CD4-positive, CD25-positive, alpha-beta regulatory T cell (primary cell): ENCODE measurements around the gene PPARD. TPM values are rescaled to one million over a fixed set of nuclear protein-coding genes. Genes with fewer than 3 reads are reported as not detected.
A peak's percentile ranks its signal among the peaks of the same experiment; 100 is the strongest.

Experiments
- ATAC-seq, 2 donors: fragments of 150-1000 bp; cut with Tn5 transposase; one replicate each; pipeline ENCODE4 v1.10.0; 2021; ENCODE audit warnings: low read depth in 2 of 2, moderate number of reproducible peaks in 2 of 2, moderate library complexity in 1 of 2
- DNase-seq, 3 donors: peaks; one replicate each; pipeline versions ENCODE4 v3.0.0 to v3.0.0-alpha.2; 2012 to 2022; ENCODE audit warnings: mixed read lengths in 1 of 3
- H3K27ac ChIP-seq: one replicate; pipeline ENCODE4 v1.7.0; 2013; ENCODE audit warnings: mild to moderate bottlenecking, low read length; ENCODE audit not compliant: insufficient read depth, poor library complexity, severe bottlenecking
- H3K27me3 ChIP-seq: one replicate; pipeline ENCODE4 v1.7.0; 2013; ENCODE audit warnings: low read length; ENCODE audit not compliant: control insufficient read depth, insufficient read depth
- H3K36me3 ChIP-seq: one replicate; pipeline ENCODE4 v1.7.0; 2013; ENCODE audit warnings: mild to moderate bottlenecking, low read length, moderate library complexity; ENCODE audit not compliant: control insufficient read depth, insufficient read depth
- H3K4me1 ChIP-seq: 2 replicates; pipeline ENCODE4 v1.7.0; 2013; ENCODE audit warnings: mild to moderate bottlenecking, low read length; ENCODE audit not compliant: insufficient read depth, control insufficient read depth, poor library complexity, severe bottlenecking
- H3K4me3 ChIP-seq: one replicate; pipeline ENCODE4 v1.7.0; 2013; ENCODE audit warnings: low read depth, mild to moderate bottlenecking, low read length, moderate library complexity
- H3K9me3 ChIP-seq, 2 experiments: 1 replicate in 1 of 2; 2 replicates in 1 of 2; pipeline ENCODE4 v1.7.0; 2013; ENCODE audit warnings: low read length in 2 of 2, mild to moderate bottlenecking in 1 of 2, moderate library complexity in 1 of 2; ENCODE audit not compliant: control insufficient read depth in 2 of 2
- H3K27ac Mint-ChIP-seq, 3 donors: one replicate each; pipeline ENCODE4 v1.8.0; 2020 to 2022; ENCODE audit warnings: mild to moderate bottlenecking in 3 of 3, mixed read lengths in 3 of 3, moderate library complexity in 2 of 3
- H3K27me3 Mint-ChIP-seq: one replicate; pipeline ENCODE4 v1.8.0; 2022; ENCODE audit warnings: mild to moderate bottlenecking, mixed read lengths
- H3K36me3 Mint-ChIP-seq: one replicate; pipeline ENCODE4 v1.8.0; 2020; ENCODE audit warnings: mixed read lengths
- H3K4me1 Mint-ChIP-seq, 4 donors: one replicate each; pipeline ENCODE4 v1.8.0; 2020 to 2022; ENCODE audit warnings: mixed read lengths in 4 of 4, mild to moderate bottlenecking in 1 of 4
- H3K4me3 Mint-ChIP-seq, 4 donors: one replicate each; pipeline ENCODE4 v1.8.0; 2020 to 2022; ENCODE audit warnings: mild to moderate bottlenecking in 4 of 4, mixed read lengths in 4 of 4, moderate library complexity in 3 of 4
- H3K9me3 Mint-ChIP-seq, 7 donors: one replicate each; pipeline ENCODE4 v1.8.0; 2020 to 2022; ENCODE audit warnings: mixed read lengths in 7 of 7, mild to moderate bottlenecking in 3 of 7, moderate library complexity in 2 of 7
- polyA plus RNA-seq, 4 donors: library from polyadenylated mRNA; unstranded; fragments of 300-500 nt; fragmentation: Illumina TruSeq; gene quantifications; one replicate each; pipeline ENCODE4 v1.2.3, GENCODE V29; 2021
- total RNA-seq: library from RNA; stranded (reverse); gene quantifications from one replicate; pipeline ENCODE4 v1.2.3, GENCODE V29; 2022

PPARD gene
- total and polyA plus RNA-seq, 5 donors from 2014 or later, result 3.8 to 37.3 (median 5.9) TPM

DNA sequence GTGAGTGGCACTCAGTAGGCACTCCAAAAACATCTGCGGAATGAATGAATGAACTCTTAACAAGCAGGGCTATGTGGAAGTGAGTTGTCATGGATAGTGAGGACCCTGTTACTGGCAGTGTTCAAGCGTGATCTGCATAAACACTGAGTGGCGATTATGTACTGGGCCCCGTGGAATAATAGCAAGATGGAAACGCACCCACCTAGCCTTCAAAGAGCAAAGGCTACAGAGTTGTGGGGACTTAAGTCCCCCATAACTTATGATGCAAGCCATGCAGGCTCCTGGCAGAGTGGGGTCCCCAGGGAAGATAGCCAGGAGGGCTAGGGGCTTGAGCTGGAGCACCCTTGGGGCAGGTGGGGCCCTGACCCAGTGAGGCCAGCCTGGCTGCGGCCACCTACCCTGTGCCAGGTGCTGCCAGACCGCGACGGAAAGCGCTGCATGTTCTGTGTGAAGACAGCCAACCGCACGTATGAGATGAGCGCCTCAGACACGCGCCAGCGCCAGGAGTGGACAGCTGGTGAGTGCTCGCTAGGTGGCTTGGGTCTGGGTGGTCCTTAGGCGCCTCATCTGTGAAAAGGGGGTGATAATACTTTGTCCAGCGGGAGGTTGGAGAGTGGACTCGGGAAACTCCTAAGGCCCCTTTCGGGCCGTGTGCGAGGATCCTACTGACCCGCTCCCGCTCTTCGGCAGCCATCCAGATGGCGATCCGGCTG is 24.7 kb upstream of the PPARD start:
- Mint-ChIP-seq H3K4me1 (peaks cover 34 to 63% (median 41%) of the 10 kb centered on the region in 4 donors), H3K27ac (peak overlapping the region; percentile 78 to 90 (median 87)), H3K27me3 (no peaks in the 10 kb centered on the region), H3K36me3 (peaks cover 57% of the 10 kb centered on the region), H3K4me3 (no peak overlapping the region), H3K9me3 (no peaks in the 10 kb centered on the region)
- DNase-seq (no peak), ATAC-seq (no peak)
- peaks cover 33% of the 10 kb centered on the region for H3K4me1 ChIP-seq
- H3K36me3 ChIP-seq, result peaks cover 90% of the 10 kb centered on the region
- H3K27ac ChIP-seq, result no peak overlapping the region
- H3K4me3 ChIP-seq, result no peak overlapping the region
- no peaks in the 10 kb centered on the region for H3K27me3 ChIP-seq
- no peaks in the 10 kb centered on the region for H3K9me3 ChIP-seq

DNA sequence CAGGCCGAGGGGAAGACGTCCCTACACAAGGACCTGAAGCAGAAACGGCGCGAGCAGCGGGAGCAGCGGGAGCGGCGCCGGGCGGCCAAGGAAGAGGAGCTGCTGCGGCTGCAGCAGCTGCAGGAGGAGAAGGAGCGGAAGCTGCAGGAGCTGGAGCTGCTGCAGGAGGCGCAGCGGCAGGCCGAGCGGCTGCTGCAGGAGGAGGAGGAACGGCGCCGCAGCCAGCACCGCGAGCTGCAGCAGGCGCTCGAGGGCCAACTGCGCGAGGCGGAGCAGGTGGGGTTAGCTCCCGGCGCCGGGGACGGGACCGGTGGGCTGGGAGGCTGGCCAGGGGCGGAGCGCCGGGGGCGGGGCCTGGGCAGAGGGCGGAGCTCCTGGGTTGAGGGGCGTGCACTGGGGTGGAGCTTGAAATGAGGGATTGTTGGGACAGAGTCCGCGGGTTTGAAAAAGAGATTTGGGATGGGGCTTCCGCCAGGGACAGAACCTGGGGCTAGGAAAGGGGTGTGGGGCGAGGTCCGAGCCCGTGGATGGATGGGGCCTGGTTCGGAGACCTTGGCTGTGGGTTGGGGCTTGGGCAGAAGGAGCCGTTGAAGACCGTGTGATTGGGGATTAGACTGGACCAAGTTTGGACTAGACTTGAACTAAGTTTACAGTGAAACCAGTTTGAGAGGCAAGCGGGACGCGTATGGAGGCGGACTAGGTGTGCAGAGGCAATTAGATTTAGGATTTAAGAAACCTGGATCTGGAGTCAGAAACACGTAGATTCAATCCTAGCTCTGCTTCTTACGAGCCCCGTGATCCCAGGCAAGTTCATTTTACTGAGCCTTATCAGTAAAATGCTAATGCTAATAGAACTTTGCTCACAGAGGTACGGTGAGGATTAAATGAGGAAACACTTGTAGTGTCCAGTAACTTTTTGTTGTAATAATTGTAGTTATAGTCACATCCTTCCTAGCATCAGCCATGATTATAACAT is 23.9 kb upstream of the PPARD start:
- Histone ChIP-seq H3K9me3 (no peaks in the 10 kb centered on the region), H3K4me1 (peaks cover 25% of the 10 kb centered on the region), H3K27ac (no peak overlapping the region), H3K36me3 (peaks cover 90% of the 10 kb centered on the region), H3K4me3 (no peak overlapping the region), H3K27me3 (no peaks in the 10 kb centered on the region)
- peak overlapping the region in 1 of 3 donors; percentile 62 for H3K27ac Mint-ChIP-seq
- H3K9me3 Mint-ChIP-seq, result no peaks in the 10 kb centered on the region
- H3K27me3 Mint-ChIP-seq, result no peaks in the 10 kb centered on the region
- H3K4me1 Mint-ChIP-seq, result peaks cover 28 to 58% (median 35%) of the 10 kb centered on the region in 4 donors
- ATAC-seq (no peak), DNase-seq (no peak)
- peak overlapping the region in 1 of 4 donors; percentile 38 for H3K4me3 Mint-ChIP-seq
- H3K36me3 Mint-ChIP-seq, result peaks cover 57% of the 10 kb centered on the region

DNA sequence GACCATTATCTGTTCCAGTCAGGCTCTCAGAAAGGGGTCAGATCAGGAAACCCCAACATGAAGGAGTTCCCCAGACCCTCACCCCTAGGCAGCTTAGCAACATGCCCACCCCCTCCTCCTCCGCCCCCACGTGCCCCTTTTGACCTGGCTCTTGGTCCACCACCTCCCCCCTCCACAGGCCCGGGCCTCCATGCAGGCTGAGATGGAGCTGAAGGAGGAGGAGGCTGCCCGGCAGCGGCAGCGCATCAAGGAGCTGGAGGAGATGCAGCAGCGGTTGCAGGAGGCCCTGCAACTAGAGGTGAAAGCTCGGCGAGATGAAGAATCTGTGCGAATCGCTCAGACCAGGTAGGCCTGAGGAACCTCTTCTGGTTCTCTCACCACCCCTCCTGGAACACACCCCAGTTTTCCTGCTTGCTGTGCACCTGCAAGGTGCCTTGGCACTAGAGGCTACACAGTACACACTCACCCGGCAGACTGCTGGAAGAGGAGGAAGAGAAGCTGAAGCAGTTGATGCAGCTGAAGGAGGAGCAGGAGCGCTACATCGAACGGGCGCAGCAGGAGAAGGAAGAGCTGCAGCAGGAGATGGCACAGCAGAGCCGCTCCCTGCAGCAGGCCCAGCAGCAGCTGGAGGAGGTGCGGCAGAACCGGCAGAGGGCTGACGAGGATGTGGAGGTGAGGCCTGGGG is 22.9 kb upstream of the PPARD start:
- Histone ChIP-seq H3K4me1 (peaks cover 16% of the 10 kb centered on the region), H3K27me3 (no peaks in the 10 kb centered on the region), H3K36me3 (peaks cover 89% of the 10 kb centered on the region), H3K4me3 (no peak overlapping the region), H3K27ac (no peak overlapping the region), H3K9me3 (no peaks in the 10 kb centered on the region)
- H3K36me3 Mint-ChIP-seq, result peaks cover 48% of the 10 kb centered on the region
- H3K4me1 Mint-ChIP-seq, result peaks cover 22 to 48% (median 27%) of the 10 kb centered on the region in 4 donors
- H3K27ac Mint-ChIP-seq, result peak overlapping the region in 1 of 3 donors; percentile 62
- H3K27me3 Mint-ChIP-seq, result no peaks in the 10 kb centered on the region
- no peaks in the 10 kb centered on the region for H3K9me3 Mint-ChIP-seq
- ATAC-seq (no peak), DNase-seq (no peak)
- H3K4me3 Mint-ChIP-seq, result no peak overlapping the region

DNA sequence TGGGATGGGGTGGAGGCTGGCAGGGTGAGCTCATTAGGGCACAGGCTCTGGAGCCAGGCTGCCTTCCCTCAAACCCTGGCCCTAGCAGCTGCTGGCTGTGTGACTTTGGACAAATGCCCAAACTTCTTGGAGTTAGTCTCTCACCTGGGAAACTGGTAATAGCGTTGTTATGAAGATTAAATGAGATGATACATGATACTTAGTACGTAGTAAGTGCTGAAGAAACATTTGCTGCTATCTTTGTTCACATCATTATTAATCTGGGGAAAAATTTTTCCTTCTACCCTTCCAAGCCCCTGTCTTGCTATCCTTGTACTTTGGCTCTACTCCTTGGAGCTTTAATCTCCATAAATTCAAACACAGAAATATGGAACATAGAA is 22.3 kb upstream of the PPARD start:
- Mint-ChIP-seq H3K4me3 (no peak overlapping the region), H3K36me3 (peaks cover 43% of the 10 kb centered on the region), H3K27ac (peak overlapping the region; percentile 24 to 62 (median 32)), H3K27me3 (no peaks in the 10 kb centered on the region), H3K4me1 (peaks cover 17 to 42% (median 22%) of the 10 kb centered on the region in 4 donors), H3K9me3 (peaks cover 0 to 3% (median 0%) of the 10 kb centered on the region in 7 donors)
- Histone ChIP-seq H3K4me3 (no peak overlapping the region), H3K27ac (no peak overlapping the region), H3K4me1 (peaks cover 12% of the 10 kb centered on the region), H3K9me3 (no peaks in the 10 kb centered on the region), H3K27me3 (no peaks in the 10 kb centered on the region), H3K36me3 (peaks cover 89% of the 10 kb centered on the region)
- no peak for ATAC-seq
- DNase-seq, result no peak

DNA sequence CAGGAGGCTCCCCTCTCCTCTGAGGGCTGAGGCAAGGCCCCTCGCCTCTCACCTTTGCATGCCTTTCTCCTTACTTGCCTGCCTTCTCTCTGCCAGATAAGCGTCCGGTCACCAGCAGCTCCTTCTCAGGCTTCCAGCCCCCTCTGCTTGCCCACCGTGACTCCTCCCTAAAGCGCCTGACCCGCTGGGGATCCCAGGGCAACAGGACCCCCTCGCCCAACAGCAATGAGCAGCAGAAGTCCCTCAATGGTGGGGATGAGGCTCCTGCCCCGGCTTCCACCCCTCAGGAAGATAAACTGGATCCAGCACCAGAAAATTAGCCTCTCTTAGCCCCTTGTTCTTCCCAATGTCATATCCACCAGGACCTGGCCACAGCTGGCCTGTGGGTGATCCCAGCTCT is 21.3 kb upstream of the PPARD start:
- DNase-seq, result no peak
- peaks cover 12 to 34% (median 20%) of the 10 kb centered on the region in 4 donors for H3K4me1 Mint-ChIP-seq

DNA sequence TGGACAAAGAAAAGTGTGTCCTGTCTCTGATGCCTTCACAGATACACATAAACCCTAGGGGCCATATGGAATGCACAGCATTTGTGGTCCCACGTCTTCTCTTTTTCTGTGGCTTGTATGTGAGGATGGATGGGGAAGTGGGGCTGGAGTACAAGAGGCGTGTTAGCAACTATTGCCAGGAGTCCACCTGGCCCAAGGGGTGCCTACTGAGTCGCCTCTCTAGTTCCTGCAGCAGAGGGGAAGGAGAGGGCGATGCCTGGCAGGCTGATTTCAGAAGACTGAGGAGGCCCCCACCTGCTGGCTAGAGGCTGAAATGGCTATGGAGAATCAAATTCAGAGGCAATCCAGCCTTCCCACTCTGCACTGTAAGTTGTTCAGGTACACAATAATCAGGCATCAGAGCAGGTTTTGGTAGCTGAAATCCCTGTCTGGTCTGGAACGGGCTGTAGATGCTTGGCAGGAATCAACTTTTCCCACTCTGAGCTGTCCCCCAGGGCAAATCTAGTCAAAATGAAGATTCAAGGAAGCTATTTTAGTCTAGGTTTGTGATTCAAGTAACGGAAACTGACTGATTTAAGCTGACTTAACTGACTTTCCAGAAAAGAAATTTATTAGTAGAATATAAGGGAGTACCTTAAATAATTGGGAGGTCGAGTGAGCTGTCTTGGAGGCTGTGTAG is 14.9 kb upstream of the PPARD start:
- H3K4me3 ChIP-seq, result peak overlapping the region; percentile 7
- H3K4me3 Mint-ChIP-seq, result peak overlapping the region in 2 of 4 donors; percentile 3 to 43
- no peaks in the 10 kb centered on the region for H3K27me3 ChIP-seq
- peaks cover 25% of the 10 kb centered on the region for H3K36me3 ChIP-seq
- DNase-seq (peak; percentile 58 to 83 (median 77)), ATAC-seq (peak; percentile 87 to 90)
- H3K4me1 Mint-ChIP-seq, result peaks cover 10 to 29% (median 16%) of the 10 kb centered on the region in 4 donors
- peaks cover 0 to 3% (median 0%) of the 10 kb centered on the region in 7 donors for H3K9me3 Mint-ChIP-seq
- peaks cover 22% of the 10 kb centered on the region for H3K36me3 Mint-ChIP-seq
- H3K27ac Mint-ChIP-seq, result peak overlapping the region; percentile 62 to 87 (median 80)
- peaks cover 17% of the 10 kb centered on the region for H3K4me1 ChIP-seq
- H3K27ac ChIP-seq, result no peak overlapping the region
- H3K27me3 Mint-ChIP-seq, result no peaks in the 10 kb centered on the region
- no peaks in the 10 kb centered on the region for H3K9me3 ChIP-seq

More for the DNA sequence above, 21.3 kb upstream of the PPARD start:
- Histone ChIP-seq H3K27me3 (no peaks in the 10 kb centered on the region), H3K36me3 (peaks cover 83% of the 10 kb centered on the region), H3K4me3 (no peak overlapping the region), H3K4me1 (peaks cover 5% of the 10 kb centered on the region), H3K9me3 (no peaks in the 10 kb centered on the region), H3K27ac (no peak overlapping the region)
- Mint-ChIP-seq H3K9me3 (peaks cover 0 to 3% (median 0%) of the 10 kb centered on the region in 7 donors), H3K4me3 (no peak overlapping the region), H3K36me3 (peaks cover 40% of the 10 kb centered on the region), H3K27me3 (no peaks in the 10 kb centered on the region), H3K27ac (peak overlapping the region in 2 of 3 donors; percentile 19 to 92)
- ATAC-seq, result no peak
